HG03066 (cell line): ENCODE results near the gene CMAS.

Experiments used
- ATAC-seq: cut with Tn5 transposase; IDR thresholded peaks from one replicate; pipeline ENCODE4 v1.9.1; 2021; ENCODE audit warnings: low read depth; ENCODE audit not compliant: unreplicated experiment

Gene CMAS

DNA sequence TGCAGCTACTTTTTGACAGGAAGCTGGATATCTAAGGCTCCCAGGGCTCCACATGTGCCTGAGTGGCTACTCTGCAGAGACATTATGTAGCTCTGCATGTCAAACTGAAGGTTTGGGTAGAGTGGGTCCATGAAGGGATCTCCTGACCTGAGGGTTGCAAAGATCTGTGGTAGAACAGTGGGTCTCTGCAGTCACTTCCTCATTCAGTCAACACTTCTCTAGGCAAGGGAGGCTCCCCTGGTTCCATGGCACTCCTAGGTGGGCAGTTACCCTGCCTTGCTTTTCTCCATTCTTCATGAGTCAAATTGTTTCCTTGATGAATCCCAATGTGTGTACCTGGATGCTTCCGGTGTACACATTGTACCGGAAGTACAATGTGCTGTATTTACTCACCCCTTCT, 57.4 kb downstream of the CMAS start:
- no peak for ATAC-seq

DNA sequence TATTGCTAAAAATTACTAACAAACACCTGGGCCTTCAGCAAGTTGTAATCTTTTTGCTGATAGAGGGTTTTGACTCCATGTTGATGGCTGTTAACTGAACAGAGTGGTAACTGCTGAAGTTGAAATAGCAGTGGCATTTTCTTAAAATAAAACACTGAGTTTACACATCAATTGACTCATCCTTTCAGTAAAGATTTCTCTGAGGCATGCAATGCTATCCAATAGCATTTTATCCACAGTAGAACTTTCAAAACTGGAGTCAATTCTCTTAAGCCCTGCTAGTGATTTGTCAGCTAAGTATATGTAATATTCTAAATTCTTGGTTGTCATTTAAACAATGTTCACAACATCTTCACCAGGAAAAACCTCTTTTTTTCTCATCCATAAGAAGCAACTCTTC, 59.5 kb downstream of the CMAS start:
- no peak for ATAC-seq

DNA sequence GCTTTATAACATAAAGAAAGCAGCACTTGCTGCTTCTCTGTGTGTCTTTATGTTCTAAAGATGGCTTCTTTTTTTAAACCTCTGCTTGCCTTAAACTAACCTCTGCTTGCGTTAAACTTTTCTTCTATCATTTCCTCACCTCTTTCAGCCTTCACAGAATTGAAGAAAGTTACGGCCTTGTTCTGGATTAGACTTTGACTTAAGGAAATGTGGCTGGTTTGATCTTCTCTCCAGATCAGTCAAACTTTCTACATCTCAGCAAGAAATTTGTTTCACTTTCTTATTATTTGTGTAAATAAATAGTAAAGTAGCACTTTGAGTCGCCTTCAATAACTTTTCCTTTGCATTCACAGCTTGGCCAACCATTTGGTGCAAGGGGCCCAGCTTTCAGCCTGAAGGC, 64.2 kb downstream of the CMAS start:
- ATAC-seq, result no peak
